HEK293 (cell line): ENCODE measurements around the gene DYNC2I2.

ENCODE experiments used
- ATF2 ChIP-seq: fragments of 450-650 bp; formaldehyde crosslinking; IDR thresholded peaks from 2 replicates; pipeline ENCODE4 v1.5.1; 2016; ENCODE audit warnings: missing biosample characterization, missing genetic modification characterization, low read depth
- BCL11A ChIP-seq: fragments of 450-650 bp; formaldehyde crosslinking; IDR thresholded peaks from 2 replicates; pipeline ENCODE4 v1.5.1; 2016; ENCODE audit warnings: low read depth, missing biosample characterization, missing genetic modification characterization
- ELK4 ChIP-seq: IDR thresholded peaks from 2 replicates; pipeline ENCODE4 v1.6.1; 2011; ENCODE audit warnings: mild to moderate bottlenecking, low read depth, low read length, borderline replicate concordance
- MZF1 ChIP-seq: fragments of 450-650 bp; formaldehyde crosslinking; IDR thresholded peaks from 2 replicates; pipeline ENCODE4 v1.5.1; 2017; ENCODE audit warnings: missing biosample characterization, missing genetic modification characterization, borderline replicate concordance
- PRDM2 ChIP-seq: fragments of 450-650 bp; formaldehyde crosslinking; IDR thresholded peaks from 2 replicates; pipeline ENCODE4 v1.5.1; 2016; ENCODE audit warnings: missing biosample characterization, missing genetic modification characterization, borderline replicate concordance
- REST ChIP-seq: fragments of 450-650 bp; formaldehyde crosslinking; IDR thresholded peaks from 2 replicates; pipeline ENCODE4 v1.5.1; 2016; ENCODE audit warnings: missing biosample characterization, missing genetic modification characterization
- SCRT2 ChIP-seq: fragments of 450-650 bp; formaldehyde crosslinking; IDR thresholded peaks from 2 replicates; pipeline ENCODE4 v1.5.1; 2016; ENCODE audit warnings: missing biosample characterization, missing genetic modification characterization
- SETDB1 ChIP-seq: IDR thresholded peaks from one replicate; pipeline ENCODE4 v1.6.1; 2017; ENCODE audit warnings: mild to moderate bottlenecking, low read length, moderate library complexity, mixed read lengths; ENCODE audit not compliant: insufficient read length
- ZBTB48 ChIP-seq: fragments of 450-650 bp; formaldehyde crosslinking; IDR thresholded peaks from 2 replicates; pipeline ENCODE4 v1.5.1; 2016; ENCODE audit warnings: missing biosample characterization, missing genetic modification characterization
- ZFP3 ChIP-seq: fragments of 450-650 bp; formaldehyde crosslinking; IDR thresholded peaks from 2 replicates; pipeline ENCODE4 v1.5.1; 2016; ENCODE audit warnings: low read depth, missing biosample characterization, missing genetic modification characterization
- ZFP69B ChIP-seq: fragments of 450-650 bp; formaldehyde crosslinking; IDR thresholded peaks from 2 replicates; pipeline ENCODE4 v1.5.1; 2016; ENCODE audit warnings: missing biosample characterization, missing genetic modification characterization
- ZNF114 ChIP-seq: fragments of 450-650 bp; formaldehyde crosslinking; IDR thresholded peaks from 2 replicates; pipeline ENCODE4 v1.5.0; 2017; ENCODE audit warnings: missing biosample characterization, missing genetic modification characterization
- ZNF174 ChIP-seq: fragments of 450-650 bp; formaldehyde crosslinking; IDR thresholded peaks from 2 replicates; pipeline ENCODE4 v1.5.0; 2017; ENCODE audit warnings: missing biosample characterization, mild to moderate bottlenecking, missing genetic modification characterization
- ZNF26 ChIP-seq: fragments of 450-650 bp; formaldehyde crosslinking; IDR thresholded peaks from 2 replicates; pipeline ENCODE4 v1.5.1; 2016; ENCODE audit warnings: missing biosample characterization, missing genetic modification characterization
- ZNF404 ChIP-seq: fragments of 450-650 bp; formaldehyde crosslinking; IDR thresholded peaks from 2 replicates; pipeline ENCODE4 v1.5.1; 2017; ENCODE audit warnings: missing biosample characterization, missing genetic modification characterization
- ZNF473 ChIP-seq: fragments of 450-650 bp; formaldehyde crosslinking; IDR thresholded peaks from 2 replicates; pipeline ENCODE4 v1.5.1; 2017; ENCODE audit warnings: missing biosample characterization, missing genetic modification characterization
- ZNF510 ChIP-seq: fragments of 450-650 bp; formaldehyde crosslinking; IDR thresholded peaks from 2 replicates; pipeline ENCODE4 v1.5.1; 2018; ENCODE audit warnings: mild to moderate bottlenecking, missing genetic modification characterization, missing biosample characterization; ENCODE audit not compliant: insufficient replicate concordance
- ZNF610 ChIP-seq: fragments of 450-650 bp; formaldehyde crosslinking; IDR thresholded peaks from 2 replicates; pipeline ENCODE4 v1.5.1; 2016; ENCODE audit warnings: missing biosample characterization, missing genetic modification characterization, borderline replicate concordance
- ZNF692 ChIP-seq: fragments of 450-650 bp; formaldehyde crosslinking; IDR thresholded peaks from 2 replicates; pipeline ENCODE4 v1.5.1; 2016; ENCODE audit warnings: missing biosample characterization, missing genetic modification characterization
- ZNF701 ChIP-seq: fragments of 450-650 bp; formaldehyde crosslinking; IDR thresholded peaks from 2 replicates; pipeline ENCODE4 v1.5.1; 2016; ENCODE audit warnings: missing biosample characterization, missing genetic modification characterization
- ZNF707 ChIP-seq: fragments of 450-650 bp; formaldehyde crosslinking; IDR thresholded peaks from 2 replicates; pipeline ENCODE4 v1.5.1; 2016; ENCODE audit warnings: missing biosample characterization, missing genetic modification characterization

The DYNC2I2 gene

GRCh38 chr9:128635266-128636023, 21.2 kb downstream of the DYNC2I2 start (continued):
- TF ChIP-seq PRDM2: no peak
- no peak for TF ChIP-seq BCL11A (tag by site-specific recombination)
- peak; percentile 70 for TF ChIP-seq ZNF692 (tag by site-specific recombination)
- TF ChIP-seq ZNF510 (tag by site-specific recombination): no peak
- peak; percentile 49; the same call in 1 of the 2 replicates for TF ChIP-seq ZBTB48 (tag by site-specific recombination)
- no peak for TF ChIP-seq ZNF473
- no peak for TF ChIP-seq ZNF610 (tag by site-specific recombination)
- TF ChIP-seq ELK4: no peak
- no peak for TF ChIP-seq ATF2 (tag by site-specific recombination)
- no peak for TF ChIP-seq MZF1
- TF ChIP-seq ZFP3: no peak
- no peak for TF ChIP-seq ZNF26 (tag by site-specific recombination)
- TF ChIP-seq REST (tag by site-specific recombination): peak; percentile 95
- no peak for TF ChIP-seq ZNF701 (tag by site-specific recombination)
- no peak for TF ChIP-seq ZNF707
- TF ChIP-seq SETDB1: no peak
- TF ChIP-seq SCRT2: no peak
- no peak for TF ChIP-seq ZNF114 (tag by site-specific recombination)
- TF ChIP-seq ZFP69B (tag by site-specific recombination): peak; percentile 48; the same call in 1 of the 2 replicates
- no peak for TF ChIP-seq ZNF174 (tag by site-specific recombination)
- TF ChIP-seq ZNF404 (tag by site-specific recombination): no peak
